Measurements from ENCODE around the gene PACSIN2.
"Not testable (repeated sequence)": the region's sequence is repeated elsewhere in the genome, so short reads cannot be mapped to it uniquely, and the experiment has no call there.

PACSIN2 gene

GRCh38 chr22:42943981-42944380 is 71.0 kb downstream of the PACSIN2 start:
- DNase-seq: no peak

- DNase-seq: no peak
Measured at GRCh38 chr22:42942351-42942750, 72.6 kb downstream of the PACSIN2 start.

- peak; percentile 91 for DNase-seq
Measured at GRCh38 chr22:42939941-42940653, 74.9 kb downstream of the PACSIN2 start.

GRCh38 chr22:42939451-42939881 is 75.5 kb downstream of the PACSIN2 start:
- peak; percentile 28 for DNase-seq

- no peak for DNase-seq
Measured at GRCh38 chr22:42938976-42939375, 76.0 kb downstream of the PACSIN2 start.

- DNase-seq: no peak
Measured at GRCh38 chr22:42938449-42938848, 76.5 kb downstream of the PACSIN2 start.

- peak; percentile 87 for DNase-seq
Measured at GRCh38 chr22:42937164-42937843, 77.6 kb downstream of the PACSIN2 start.

- DNase-seq: not testable (repeated sequence)
Measured at GRCh38 chr22:42936680-42937079, 78.3 kb downstream of the PACSIN2 start.

GRCh38 chr22:42934338-42934737 is 80.6 kb downstream of the PACSIN2 start:
- no peak for DNase-seq

- DNase-seq: peak; percentile 98
Measured at GRCh38 chr22:42933485-42934091, 81.4 kb downstream of the PACSIN2 start.

GRCh38 chr22:42932857-42933484 is 82.0 kb downstream of the PACSIN2 start:
- DNase-seq: peak; percentile 44

- no peak for DNase-seq
Measured at GRCh38 chr22:42932197-42932519, 82.8 kb downstream of the PACSIN2 start.

GRCh38 chr22:42931421-42932196 is 83.3 kb downstream of the PACSIN2 start:
- peak; percentile 51 for DNase-seq

- DNase-seq: peak; percentile 68
Measured at GRCh38 chr22:42930810-42931420, 84.0 kb downstream of the PACSIN2 start.

- peak; percentile 53 for DNase-seq
Measured at GRCh38 chr22:42929838-42930155, 85.2 kb downstream of the PACSIN2 start.

- no peak for DNase-seq
Measured at GRCh38 chr22:42928969-42929837, 85.7 kb downstream of the PACSIN2 start.

- DNase-seq: no peak
Measured at GRCh38 chr22:42927966-42928365, 87.0 kb downstream of the PACSIN2 start.

- no peak for DNase-seq
Measured at GRCh38 chr22:42926768-42927167, 88.2 kb downstream of the PACSIN2 start.

- no peak for DNase-seq
Measured at GRCh38 chr22:42926104-42926503, 88.8 kb downstream of the PACSIN2 start.

GRCh38 chr22:42925598-42925997 is 89.4 kb downstream of the PACSIN2 start:
- DNase-seq: no peak

- not testable (repeated sequence) for DNase-seq
Measured at GRCh38 chr22:42925031-42925430, 89.9 kb downstream of the PACSIN2 start.
